Endothelial cell (in vitro differentiated cells): ENCODE data around the gene ATP23. TPM values are rescaled to one million over a fixed set of nuclear protein-coding genes. Genes with fewer than 3 reads are reported as not detected.

Experiments used
- DNase-seq: peaks from one replicate; pipeline ENCODE4 v3.0.0; 2021; ENCODE audit warnings: low spot score
- H3K27ac Mint-ChIP-seq: one replicate; pipeline ENCODE4 v1.8.0; 2021; ENCODE audit warnings: mixed read lengths, inconsistent platforms; ENCODE audit not compliant: unreplicated experiment
- H3K27me3 Mint-ChIP-seq: one replicate; pipeline ENCODE4 v1.8.0; 2021; ENCODE audit warnings: mild to moderate bottlenecking, moderate library complexity, mixed read lengths, inconsistent platforms; ENCODE audit not compliant: unreplicated experiment
- H3K36me3 Mint-ChIP-seq: one replicate; pipeline ENCODE4 v1.8.0; 2021; ENCODE audit warnings: mild to moderate bottlenecking, low read depth, mixed read lengths, inconsistent platforms; ENCODE audit not compliant: unreplicated experiment
- H3K4me1 Mint-ChIP-seq: one replicate; pipeline ENCODE4 v1.8.0; 2021; ENCODE audit warnings: mild to moderate bottlenecking, mixed read lengths, inconsistent platforms; ENCODE audit not compliant: unreplicated experiment
- H3K4me3 Mint-ChIP-seq: one replicate; pipeline ENCODE4 v1.8.0; 2021; ENCODE audit warnings: mild to moderate bottlenecking, mixed read lengths, inconsistent platforms; ENCODE audit not compliant: unreplicated experiment
- H3K9me3 Mint-ChIP-seq: one replicate; pipeline ENCODE4 v1.8.0; 2021; ENCODE audit warnings: mixed read lengths, inconsistent platforms; ENCODE audit not compliant: unreplicated experiment
- total RNA-seq: library from RNA; stranded (reverse); fragmentation: NEBNext Ultra II Directional; extraction: Animal tissue kit (Norgen Biotek cat#: 25700); gene quantifications from one replicate; pipeline ENCODE4 v1.2.1, GENCODE V29; 2021; ENCODE audit not compliant: unreplicated experiment
- TF ChIP-seq, protein P1 (sequence below): fragments of 200-600 bp; sonication (generic); IDR thresholded peaks from one replicate; pipeline ENCODE4 v1.5.0; 2021; ENCODE audit warnings: antibody characterized with exemption; ENCODE audit not compliant: unreplicated experiment

ATP23 gene
- total RNA-seq, 1 donor from 2014 or later = 3.1 TPM

DNA sequence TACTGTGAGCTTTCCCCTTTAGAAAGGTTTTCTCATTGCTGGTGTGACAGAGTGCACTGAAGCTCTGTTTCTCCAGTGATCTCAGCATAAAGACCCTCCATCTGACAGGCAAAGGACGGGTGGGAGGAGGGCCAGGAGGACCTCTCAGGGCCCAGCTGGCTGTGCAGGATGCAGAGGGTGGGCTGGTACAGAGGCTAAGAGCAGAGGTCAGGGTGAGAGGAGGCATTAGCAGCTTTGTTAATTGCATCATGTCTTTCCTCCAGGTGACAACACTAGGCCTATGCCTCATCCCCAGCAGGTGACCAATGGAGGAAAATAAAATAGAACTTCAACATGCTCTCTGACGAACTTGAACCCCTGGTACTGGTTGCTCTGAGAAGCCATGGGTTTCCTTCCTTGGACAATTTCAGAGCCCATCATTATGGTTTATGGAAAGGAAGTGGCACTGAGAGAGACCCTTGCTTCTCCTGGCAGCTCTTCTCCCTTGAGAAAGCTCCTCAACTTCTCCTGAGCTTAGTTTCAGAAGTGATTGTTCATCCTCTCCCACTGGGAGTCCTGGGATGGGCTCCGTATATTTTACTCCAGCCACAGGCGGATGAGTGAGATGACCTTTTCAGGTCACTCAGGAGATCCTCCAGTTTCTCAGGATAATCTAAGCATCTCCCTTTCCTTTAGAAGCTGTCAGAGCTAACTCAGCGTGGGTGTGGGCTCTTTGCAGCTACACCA, 45.8 kb upstream of the ATP23 start:
- no peaks in the 10 kb centered on the region for H3K9me3 Mint-ChIP-seq
- H3K4me3 Mint-ChIP-seq = peak overlapping the region; percentile 12
- no peak for DNase-seq
- H3K27me3 Mint-ChIP-seq = peaks cover 7% of the 10 kb centered on the region
- H3K36me3 Mint-ChIP-seq = peaks cover 3% of the 10 kb centered on the region
- TF ChIP-seq, protein P1, sequence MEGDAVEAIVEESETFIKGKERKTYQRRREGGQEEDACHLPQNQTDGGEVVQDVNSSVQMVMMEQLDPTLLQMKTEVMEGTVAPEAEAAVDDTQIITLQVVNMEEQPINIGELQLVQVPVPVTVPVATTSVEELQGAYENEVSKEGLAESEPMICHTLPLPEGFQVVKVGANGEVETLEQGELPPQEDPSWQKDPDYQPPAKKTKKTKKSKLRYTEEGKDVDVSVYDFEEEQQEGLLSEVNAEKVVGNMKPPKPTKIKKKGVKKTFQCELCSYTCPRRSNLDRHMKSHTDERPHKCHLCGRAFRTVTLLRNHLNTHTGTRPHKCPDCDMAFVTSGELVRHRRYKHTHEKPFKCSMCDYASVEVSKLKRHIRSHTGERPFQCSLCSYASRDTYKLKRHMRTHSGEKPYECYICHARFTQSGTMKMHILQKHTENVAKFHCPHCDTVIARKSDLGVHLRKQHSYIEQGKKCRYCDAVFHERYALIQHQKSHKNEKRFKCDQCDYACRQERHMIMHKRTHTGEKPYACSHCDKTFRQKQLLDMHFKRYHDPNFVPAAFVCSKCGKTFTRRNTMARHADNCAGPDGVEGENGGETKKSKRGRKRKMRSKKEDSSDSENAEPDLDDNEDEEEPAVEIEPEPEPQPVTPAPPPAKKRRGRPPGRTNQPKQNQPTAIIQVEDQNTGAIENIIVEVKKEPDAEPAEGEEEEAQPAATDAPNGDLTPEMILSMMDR = no peak
- H3K4me1 Mint-ChIP-seq = peaks cover 50% of the 10 kb centered on the region
- H3K27ac Mint-ChIP-seq = peak overlapping the region; percentile 75

DNA sequence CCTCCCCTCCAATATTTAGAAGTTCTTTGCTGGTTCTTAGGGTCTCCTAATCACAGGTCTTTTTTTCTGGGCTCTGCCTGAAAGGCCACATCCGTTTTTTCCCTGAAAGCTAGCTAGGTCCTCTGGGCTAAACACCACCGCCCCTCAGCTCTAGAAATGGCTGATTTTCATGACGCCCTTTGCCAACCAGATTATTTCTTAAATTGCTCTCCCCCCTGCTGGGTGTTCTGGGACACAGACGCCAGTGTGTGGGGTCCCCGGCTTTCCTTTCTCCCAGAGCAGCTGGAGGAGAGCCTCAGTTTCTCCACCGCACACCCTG, 45.3 kb upstream of the ATP23 start:
- peaks cover 7% of the 10 kb centered on the region for H3K27me3 Mint-ChIP-seq
- H3K4me1 Mint-ChIP-seq = peaks cover 50% of the 10 kb centered on the region
- no peaks in the 10 kb centered on the region for H3K9me3 Mint-ChIP-seq
- peak overlapping the region; percentile 75 for H3K27ac Mint-ChIP-seq
- H3K36me3 Mint-ChIP-seq = peaks cover 3% of the 10 kb centered on the region
- H3K4me3 Mint-ChIP-seq = peak overlapping the region; percentile 67
- TF ChIP-seq, protein P1 = no peak
- no peak for DNase-seq

GRCh38 chr12:57896434-57897201, 44.7 kb upstream of the ATP23 start:
- TF ChIP-seq, protein P1 = no peak
- peak; percentile 66 for DNase-seq
- Mint-ChIP-seq H3K4me1 (peaks cover 49% of the 10 kb centered on the region), H3K27ac (peak overlapping the region; percentile 45), H3K9me3 (no peaks in the 10 kb centered on the region), H3K36me3 (peaks cover 3% of the 10 kb centered on the region), H3K4me3 (peak overlapping the region; percentile 81), H3K27me3 (peaks cover 7% of the 10 kb centered on the region)

DNA sequence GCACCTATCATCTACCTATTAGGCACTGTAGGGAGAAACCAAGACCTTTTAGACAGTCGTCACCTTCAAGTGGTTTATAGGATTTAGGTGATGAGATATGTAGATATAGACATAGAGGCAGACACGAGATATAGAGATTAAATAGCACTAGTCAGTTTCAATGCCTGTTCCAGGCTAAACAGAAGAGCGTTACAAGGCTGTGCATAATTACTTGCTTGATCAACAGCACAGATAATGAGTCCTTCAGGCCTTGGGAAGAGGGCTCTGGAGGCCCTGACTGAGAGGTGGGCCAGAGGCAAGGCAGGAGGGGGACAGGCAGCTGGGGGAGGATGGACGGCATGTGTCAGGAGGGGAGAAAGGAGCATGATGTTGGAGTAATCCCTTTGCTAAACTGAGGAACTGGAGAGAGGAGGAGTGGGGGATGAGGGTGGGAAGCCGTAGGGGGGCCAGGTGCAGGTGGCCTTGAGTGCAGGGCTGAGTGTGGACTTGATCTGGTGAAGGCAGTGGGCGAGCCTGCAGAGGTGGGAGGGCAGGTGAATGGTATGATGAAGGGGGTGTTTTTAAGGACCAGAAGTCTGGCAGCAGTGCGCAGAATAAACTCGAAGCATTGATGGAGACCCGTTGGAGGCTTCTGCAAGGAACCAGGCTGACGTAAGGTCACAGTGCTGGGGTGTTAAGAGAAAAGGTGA, 43.9 kb upstream of the ATP23 start:
- Mint-ChIP-seq H3K9me3 (no peaks in the 10 kb centered on the region), H3K27me3 (peaks cover 4% of the 10 kb centered on the region), H3K36me3 (peaks cover 3% of the 10 kb centered on the region)

More for the DNA sequence above, 43.9 kb upstream of the ATP23 start:
- Mint-ChIP-seq H3K4me3 (peak overlapping the region; percentile 81), H3K27ac (no peak overlapping the region), H3K4me1 (peaks cover 42% of the 10 kb centered on the region)
- DNase-seq = no peak
- TF ChIP-seq, protein P1 = no peak
